ENCODE data around the gene IDH3B. TPM values are rescaled to one million over a fixed set of nuclear protein-coding genes. Genes with fewer than 3 reads are reported as not detected.
"Not testable (repeated sequence)": the region's sequence is repeated elsewhere in the genome, so short reads cannot be mapped to it uniquely, and the experiment has no call there.

The IDH3B gene
- total RNA-seq, result 65.0 TPM

DNA sequence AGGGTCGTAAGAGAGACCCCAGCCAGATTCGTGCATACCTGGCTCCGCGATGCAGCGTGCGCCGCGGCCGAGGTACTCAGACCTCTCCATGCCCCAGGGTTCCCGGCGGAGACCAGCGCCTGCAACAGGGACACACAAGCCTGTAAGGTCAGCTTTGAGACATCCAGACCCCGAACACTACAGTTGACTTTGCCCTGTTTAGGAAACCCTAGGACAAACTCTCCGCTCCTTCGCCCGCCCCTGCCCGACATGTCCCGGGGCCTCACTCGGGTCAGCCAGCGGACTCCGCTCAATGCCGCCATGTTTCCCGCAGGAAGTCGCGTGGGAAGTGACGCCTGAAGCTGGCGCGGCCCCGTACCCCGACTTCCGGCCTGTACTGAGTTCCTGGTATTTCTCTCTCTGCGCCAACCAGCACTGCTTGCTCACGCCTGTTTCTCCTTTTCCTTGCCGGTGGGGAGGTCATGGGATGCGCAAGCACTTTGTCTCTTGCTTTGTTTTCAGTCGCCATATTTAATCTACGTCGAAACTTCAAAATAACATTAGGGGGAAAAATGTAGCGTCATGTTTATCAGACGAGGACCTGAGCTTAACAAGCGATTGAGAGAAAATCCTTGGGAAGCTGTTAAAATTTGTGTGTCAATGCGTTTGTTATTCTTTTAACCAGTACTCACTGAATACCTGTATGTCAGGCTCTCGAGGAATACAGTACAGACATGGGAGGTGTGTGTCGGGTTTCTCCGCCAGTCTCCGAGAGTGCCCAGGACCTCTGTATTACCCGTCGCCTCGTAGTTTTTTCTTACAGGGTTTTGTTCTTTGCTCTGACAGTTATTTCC lies at the start of gene IDH3B:
TSS of gene IDH3B (minus strand) at position 330 of the 833 bp plus-strand sequence. CDS start at position 302, 28 bp downstream.
- peak; percentile 93 for DNase-seq

DNA sequence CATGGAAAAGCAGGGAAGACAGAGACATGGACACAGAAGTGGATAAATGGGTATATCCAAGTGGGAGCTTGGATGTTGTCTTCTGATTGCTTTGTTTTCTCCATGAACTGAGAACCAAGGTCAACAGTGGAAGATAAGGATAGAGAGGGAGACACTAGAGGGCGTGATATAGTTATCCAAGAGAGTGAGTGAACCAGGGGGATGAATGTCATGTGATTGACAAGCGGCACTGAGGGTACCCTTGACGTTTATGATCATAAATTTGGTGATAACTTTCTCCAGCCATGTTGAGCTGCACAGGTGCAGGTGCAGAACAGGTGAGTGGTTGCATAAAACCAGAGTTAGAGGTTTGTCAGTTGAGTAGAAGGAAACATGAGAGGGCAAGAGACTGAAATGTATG lies 49.3 kb upstream of the IDH3B start:
- DNase-seq, result no peak

DNA sequence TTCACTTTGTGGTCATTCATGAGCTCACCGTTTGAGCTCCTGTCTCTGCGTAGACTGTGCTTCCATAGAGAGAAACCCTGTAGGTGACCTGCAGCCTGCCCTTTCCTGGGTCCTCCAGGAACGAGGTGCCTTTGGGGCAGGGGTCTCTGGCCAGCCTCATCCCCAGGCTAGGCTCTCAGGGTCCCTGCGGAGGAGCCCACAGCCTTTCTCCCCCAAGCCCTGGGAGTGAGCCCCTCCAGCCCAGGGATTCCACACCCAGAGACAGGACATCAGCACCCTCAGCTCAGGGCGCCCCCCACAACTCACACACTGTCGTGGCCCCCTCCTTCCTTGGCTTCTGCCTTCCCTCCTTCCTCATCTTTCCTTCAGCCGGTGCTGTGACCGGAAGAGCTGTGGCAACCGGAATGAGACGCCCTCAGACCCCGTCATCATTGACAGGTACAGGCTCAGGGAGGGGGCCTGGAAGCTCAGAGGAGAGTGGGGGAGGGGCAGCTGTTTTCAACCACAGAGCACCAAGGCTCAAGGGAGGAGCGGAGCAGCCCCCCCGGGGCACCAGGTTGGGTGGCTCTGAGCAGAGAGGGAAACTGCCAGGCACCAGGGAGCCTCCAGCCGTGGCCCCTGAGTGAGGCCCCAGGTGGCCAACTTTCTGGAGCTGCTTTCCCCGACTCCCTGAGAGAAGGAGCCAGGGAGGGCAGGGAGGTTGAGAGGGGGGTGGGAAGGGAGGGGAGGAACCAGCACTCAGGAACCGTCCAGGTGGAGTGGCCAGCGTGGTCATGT lies 45.4 kb upstream of the IDH3B start:
- no peak for DNase-seq

DNA sequence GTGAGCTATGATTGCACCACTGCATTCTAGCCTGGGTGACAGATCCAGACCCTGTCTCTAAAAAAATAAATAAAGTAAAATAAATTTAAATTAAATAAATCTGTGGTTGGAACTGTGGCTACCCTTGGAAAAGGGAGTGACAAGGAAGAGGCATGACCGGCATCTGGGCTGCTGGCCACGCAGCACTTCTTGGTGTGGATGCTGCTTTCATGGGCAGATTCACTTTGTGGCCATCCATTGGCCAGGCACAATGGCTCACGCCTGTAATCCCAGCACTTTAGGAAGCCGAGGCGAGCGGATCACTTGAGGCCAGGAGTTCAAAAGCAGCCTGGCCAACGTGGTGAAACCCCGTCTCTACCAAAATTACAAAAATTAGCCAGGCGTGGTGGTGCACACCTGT lies 44.6 kb upstream of the IDH3B start:
- no peak for DNase-seq

DNA sequence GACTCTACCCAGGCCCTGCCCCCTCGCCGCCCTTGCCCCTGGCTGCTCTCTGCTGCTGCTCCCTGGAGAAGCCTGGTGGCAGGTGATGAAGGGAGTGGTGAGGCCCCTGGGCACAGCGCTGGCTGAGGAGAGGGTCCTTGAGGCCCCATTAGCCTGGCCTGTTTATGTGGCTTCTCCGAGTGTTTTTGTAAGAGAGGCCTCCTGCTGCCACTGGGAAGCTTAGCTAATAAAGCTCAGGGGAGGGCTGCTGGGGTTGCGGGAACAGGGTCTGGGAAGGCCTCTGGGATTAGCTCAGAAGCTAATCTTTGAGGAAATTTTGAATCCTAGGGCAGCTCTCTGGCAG lies 44.0 kb upstream of the IDH3B start:
- DNase-seq, result no peak

DNA sequence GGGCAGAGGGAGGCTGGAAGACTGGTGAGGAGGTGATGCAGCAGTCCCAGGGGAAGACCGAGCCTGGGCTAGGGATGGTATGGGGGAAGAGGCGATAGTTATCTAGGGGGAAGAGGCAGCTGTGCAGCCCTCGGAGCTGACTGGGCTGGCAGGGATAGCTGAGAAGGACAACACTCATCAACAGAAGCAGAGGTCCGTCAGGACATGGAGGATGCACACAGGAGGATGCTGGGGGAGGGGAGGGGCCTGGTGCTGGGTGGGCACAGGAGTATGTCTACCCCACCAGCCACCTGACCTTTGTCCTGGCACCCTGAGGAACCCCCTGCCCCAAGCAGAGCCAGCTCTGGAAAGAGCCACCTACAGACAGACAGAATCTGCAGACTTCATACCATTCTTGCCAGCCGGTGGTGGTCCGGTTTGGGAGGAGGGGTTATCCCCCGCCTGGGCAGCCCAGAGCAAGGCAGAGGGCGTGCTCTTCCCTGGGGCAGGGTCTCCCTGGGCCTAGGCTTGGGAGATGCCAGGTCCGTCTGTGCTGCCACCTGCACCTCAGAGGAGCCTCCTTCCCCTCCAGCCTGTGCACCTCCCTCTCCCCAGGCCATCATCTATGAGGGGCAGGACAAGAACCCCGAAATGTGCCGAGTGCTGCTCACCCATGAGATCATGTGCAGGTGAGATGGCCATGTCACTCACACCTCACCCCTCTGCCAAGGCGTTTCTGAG lies 43.5 kb upstream of the IDH3B start:
- no peak for DNase-seq

DNA sequence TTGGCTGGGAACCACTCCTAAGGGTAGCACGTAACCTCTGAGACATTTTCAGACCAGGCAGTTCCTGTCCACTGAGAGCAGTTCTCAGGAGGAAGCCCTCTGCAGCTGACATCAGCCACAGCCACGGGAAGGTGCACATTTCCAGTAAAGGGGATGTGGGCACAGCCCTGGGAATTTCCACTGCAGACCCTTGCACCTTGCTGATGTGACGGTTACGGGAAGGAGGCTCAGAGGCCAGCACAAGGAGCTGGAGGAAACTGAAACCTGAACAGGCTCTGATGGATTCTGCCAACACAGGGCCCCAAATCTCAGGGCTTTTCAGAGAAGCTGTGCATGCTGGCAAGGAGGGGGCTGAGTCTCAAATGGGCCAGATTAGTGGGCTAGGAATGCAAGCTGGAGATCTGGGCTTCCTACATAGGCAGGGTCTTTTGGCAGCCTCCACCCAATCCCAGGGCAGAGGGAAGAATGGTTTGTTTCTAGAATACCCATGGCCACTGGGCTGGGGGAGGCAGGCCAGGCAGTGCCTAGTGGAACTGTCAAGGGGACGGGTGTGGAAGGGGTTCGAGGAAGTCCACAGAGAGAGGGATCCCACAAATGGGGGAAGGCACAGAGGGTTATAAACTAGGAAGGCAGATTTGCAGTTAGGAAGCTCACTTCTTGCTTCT lies 42.8 kb upstream of the IDH3B start:
- no peak for DNase-seq

DNA sequence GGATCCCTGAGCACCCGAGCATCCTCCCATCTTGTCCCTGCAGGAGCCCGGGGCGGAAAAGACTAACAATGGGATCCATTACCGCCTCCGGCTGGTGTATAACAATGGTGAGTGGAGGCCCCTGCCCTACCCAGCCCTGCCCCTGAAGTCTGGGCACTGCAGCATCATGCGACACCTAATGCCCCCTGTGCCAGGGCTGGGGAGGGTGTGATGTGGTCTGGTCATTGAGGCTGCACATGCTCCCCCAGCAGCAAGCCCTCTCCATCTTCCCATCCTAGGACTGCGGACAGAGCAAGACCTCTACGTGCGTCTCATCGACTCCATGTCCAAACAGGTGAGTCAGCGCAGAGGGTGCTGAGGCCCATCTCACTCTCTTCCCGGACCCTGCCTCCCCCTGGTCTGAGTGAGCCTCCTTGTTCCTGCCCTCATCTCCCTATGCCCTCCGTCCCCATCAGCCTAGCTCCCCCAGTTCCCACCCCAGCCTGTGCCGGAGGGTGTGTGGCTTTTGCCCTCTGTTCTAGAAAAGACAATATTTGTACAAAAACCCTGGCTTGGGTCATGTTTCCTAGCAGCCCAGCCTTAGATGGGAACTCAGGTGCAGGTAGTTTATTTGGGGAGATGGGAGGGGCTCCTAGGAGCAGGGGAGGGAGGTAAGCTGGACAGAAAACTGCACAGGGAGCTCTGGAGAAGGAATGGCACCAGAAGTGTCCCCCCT lies 42.1 kb upstream of the IDH3B start:
- DNase-seq, result no peak

DNA sequence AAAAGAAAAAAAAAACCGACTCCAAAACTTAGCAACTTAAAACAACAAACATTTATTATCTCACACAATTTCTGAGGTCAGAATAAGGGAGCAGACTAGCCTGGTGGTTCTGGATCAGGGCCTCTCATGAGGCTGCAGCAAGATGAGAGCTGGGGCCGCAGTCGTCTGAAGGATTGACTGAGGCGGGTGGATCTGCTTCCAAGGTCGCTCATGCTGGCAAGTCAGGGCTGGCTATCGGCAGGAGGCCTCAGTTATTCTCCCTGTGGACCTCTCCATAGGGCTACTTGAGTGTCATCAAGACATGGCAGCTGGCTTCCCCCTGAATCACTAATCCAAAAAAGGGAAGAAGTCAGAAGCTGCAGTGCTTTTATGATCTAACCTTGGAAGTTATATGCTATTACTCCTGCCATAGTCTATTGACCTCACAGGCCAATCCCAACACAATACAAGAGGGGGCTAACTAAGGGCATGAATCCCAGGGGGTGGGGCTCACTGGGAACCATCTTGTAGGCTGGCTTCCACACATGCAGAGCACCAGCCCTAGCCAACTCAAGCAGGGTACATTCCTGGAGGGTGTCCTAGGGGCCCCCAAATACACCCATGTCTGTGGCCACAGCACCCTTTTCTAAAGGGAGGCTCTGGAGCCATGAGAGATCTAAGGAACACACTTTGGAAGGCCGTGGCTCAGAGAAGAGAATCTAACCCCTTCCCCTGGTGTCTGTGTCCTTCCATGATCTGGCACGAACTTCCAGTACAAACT lies 39.9 kb upstream of the IDH3B start:
- no peak for DNase-seq

DNA sequence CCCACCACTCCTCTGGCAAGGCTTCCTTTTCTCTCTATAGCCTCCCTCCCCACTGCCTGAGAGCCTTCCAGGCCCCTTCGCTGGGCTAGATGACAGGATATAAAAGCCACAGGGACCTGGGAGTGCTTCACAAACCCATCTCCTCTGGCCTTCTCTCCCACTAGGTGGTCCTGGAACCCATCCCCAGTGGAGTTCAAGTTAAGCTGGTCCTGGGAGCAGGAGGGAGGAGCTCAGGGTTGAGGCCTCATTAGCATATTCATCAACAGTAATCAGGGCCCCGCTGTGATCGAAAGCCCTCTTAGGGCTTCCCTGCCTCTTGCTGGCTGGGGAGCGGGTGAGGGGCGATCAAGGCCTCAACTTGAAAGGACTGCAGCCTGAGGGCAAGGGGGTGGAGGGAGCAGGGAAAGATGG lies 37.7 kb upstream of the IDH3B start:
- no peak for DNase-seq

DNA sequence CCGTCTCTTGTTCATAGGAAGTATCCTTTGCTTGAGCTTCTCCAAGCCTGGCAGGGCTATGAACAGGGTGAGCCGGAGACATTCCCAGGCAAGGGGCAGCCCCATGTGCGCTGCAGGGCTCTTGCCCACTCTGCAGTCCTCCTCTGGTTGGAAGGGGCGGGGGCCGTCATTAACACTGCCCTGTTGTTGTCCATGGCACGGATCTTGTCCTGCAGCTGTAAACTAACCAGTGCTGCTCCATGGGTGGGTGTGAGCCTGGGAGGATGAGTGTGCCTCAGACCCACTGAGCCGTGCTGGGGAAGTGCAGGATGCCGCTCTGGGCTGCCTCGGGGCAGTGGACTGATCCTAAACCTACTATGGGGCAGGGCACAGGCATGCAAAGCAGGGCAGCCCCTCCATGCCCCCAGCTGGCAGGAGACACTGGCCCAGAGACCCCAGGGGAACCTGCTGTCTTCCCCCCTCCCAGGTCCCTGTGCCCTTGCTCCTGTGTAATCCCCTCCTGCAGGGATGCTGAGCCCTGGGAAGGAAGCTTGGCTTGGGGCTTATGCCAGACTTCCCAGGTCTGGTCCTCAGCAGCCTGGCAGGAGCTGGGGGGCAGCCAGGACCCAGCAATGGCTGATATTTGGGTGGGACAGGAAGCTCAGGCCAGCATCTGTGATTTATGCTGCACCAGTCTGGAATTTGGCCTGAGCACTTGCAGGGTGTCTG lies 37.1 kb upstream of the IDH3B start:
- no peak for DNase-seq

DNA sequence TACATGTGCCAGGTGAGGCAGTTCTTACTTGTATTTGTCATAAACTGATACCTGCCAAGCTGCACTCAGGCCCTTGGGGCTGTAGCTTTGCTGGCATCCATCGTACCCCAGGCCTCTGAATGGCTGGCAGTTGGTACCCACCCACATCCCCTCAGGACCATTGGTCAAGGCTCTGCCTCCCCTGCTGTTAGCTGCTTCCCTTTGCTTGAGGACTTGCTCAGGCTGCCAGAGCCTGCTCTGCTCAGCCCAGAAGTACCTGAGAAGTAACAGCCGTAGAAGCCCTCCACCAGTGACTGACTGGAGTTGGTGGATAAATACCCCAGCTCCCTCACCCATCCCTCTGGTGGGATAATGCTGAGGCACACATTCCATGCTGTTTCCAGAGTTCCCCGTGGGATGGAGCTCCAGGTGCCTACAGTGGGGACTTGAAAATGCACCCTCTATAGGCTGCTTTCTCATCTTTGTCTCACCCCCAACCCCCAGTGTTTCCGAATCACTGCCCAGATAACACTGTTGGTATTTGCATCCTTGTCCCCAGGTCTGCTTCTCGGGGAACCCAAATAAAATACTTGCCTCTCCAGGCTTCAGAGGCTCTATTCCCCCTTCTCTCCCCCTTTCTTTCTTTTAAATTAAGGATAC lies 35.9 kb upstream of the IDH3B start:
- no peak for DNase-seq

DNA sequence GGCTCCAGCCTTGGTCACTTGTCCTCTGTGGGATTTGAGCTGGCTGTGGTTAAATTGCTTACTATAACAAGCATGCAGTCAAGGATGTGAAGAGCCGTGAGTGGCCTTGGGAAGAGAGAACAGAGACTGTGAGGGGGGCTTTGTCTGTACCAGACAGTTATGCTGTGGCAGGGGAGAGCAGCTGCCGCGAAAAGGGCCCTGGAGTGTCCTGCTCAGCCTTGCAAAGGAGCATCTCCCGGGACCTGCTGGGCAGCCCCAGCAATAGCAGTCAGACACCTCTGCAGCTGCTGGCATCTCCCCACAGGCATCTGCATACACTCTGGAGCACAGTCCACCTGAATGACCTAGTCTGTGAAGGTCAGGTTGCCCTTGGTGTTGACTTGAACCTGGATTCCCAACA lies 34.9 kb upstream of the IDH3B start:
- no peak for DNase-seq

DNA sequence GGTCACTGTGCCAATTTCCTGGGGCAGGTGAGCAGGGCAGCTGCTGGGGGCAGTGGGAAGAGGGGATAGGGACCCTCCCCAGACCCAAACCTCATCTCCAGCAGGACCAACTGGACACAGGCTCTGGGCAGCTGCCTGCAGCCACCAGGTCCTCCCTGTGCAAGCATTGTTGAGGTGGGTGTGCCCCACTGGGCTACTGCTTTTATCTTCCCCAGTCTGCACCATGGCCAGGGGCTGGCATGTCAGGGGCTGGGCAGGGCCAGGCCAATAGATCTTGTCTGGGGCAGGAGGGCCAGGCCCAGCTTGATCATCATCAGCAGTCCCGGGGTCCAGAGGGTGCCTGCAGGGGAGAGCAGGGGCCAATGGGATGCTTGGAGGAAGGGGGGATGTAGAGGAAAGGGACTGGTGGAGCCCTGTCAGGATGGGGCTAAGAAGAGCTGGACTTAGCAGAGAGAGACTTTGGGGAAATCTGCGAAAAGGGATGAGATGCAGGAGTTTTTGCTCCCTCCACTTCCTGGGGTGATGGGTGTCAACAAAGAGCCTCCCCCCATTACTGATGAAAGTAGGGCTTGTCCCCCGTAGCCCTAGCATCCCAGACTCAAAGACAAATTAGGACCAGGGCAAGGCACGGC lies 34.3 kb upstream of the IDH3B start:
- no peak for DNase-seq

DNA sequence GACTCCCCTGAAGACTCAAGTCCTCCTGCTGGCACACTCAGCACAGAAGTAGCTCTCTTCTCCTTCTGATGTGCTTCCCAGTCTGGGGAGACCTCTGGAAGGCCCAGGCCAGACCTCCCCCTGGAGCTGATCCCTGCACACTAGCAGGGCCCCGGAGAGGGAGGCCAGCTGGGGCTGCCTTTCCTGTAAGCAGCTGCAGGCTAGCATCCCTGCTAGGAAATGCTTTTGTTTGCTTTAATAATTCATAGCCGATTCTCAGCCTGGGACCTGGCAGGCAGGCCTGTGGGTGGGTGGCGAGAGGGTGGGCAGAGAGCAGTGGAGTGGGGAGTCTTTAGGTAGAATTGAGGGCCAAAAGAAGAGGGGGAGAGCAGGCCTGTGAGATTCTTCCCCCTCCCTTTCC lies 33.8 kb upstream of the IDH3B start:
- no peak for DNase-seq

DNA sequence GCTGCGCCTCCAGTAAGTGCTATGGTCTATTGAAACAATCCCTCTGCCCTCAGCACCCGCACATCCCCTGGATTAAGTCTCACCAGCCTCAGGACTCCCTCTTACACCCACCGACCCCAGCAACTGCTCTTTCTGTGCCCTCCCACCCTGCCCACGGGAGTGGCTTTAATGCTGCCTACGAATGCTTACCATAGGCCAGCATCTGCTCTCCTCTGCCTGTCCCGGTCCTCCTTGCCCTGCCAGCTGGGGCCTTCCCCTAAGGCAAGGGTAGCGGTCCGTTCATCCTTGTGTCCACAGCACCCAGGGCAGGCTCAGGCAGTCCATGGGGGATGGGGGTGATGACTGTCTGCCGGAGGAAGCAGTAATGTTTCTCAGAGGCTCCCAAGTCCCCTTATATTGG lies 32.6 kb upstream of the IDH3B start:
- DNase-seq, result no peak

DNA sequence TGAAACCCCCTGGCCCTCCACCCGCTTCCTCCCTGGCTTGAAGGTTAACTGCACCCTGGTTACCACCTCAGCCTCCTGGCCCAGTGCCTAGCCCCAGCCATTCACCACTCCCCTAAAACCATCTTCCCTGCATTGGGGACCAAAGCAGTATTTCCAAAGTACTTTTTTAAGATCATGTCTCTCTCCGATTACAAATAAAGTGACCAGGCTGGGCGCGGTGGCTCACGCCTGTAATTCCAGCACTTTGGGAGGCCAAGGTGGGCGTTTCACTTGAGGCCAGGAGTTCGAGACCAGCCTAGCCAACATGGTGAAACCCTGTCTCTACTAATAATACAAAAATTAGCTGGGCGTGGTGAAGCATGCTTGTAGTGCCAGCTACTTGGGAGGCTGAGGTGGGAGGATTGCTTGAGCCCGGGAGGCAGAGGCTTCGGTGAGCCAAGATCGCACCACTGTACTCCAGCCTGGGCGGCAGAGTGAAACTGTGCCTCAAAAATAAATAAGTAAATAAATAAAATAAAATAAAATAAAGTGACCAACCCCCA lies 32.0 kb upstream of the IDH3B start:
- DNase-seq, result not testable (repeated sequence)

DNA sequence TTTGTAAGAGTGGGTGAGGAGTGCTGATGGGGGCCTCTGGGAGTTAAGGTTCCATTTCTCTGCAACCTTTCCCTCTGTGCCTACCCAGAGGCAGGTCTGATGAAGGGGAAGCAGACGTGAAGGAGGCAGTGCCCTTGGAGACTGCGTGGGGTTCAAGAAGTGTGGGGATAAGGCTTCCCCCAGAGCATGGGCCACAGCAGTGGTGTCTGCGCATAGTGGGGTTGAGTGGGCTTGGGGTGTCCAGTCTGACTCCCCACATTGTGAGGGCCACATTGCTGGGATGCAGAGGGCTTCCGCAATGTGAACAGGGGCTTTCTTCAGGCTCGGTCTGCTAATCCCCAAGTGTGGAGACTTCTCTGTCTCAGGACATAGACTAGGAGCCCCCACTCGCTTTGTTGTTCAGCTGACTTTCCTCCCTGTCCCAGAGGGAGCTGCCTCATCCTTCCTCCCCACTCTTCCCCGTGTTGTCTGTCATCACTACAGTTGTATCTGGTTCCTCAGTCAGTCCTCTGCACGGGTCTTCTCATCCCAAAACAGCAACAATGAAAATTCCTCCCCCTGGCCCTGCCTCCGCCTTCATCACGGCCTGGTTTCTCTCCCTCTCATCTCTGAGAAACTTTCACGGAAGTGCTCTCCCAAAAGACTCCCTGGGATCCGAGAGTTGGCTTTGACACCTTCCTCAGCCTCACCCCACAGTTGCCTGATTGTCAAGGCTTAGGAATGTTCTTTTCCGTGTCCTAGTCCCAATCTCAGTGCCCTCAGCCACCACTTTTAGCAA lies 31.4 kb upstream of the IDH3B start:
- no peak for DNase-seq

Measured in skin of body (tissue), 2 donors.